GM23338 (cell line): ENCODE results near the gene ANAPC5. TPM values are rescaled to one million over a fixed set of nuclear protein-coding genes. Genes with fewer than 3 reads are reported as not detected.

Experiments
- ATAC-seq: fragments of 200-7000 bp; cut with Tn5 transposase; 3 replicates; pipeline ENCODE4 v1.9.1; 2020
- DNase-seq: peaks from one replicate; pipeline ENCODE4 v3.0.0-alpha.2; 2015; ENCODE audit warnings: low spot score
- H2AFZ ChIP-seq: fragments of 200-600 bp; sonication (generic); 2 replicates; pipeline ENCODE4 v1.8.0; 2016; ENCODE audit warnings: antibody characterized with exemption, mild to moderate bottlenecking, moderate library complexity
- H3F3A ChIP-seq: fragments of 200-600 bp; sonication (generic); replicated peaks from 2 replicates; pipeline ENCODE4 v1.8.0; 2017; ENCODE audit warnings: antibody characterized with exemption, mixed run types, low read depth
- H3K27ac ChIP-seq: fragments of 200-600 bp; sonication (generic); 2 replicates; pipeline ENCODE4 v1.6.1; 2016; ENCODE audit warnings: low read depth
- H3K27me3 ChIP-seq: fragments of 200-600 bp; sonication (generic); 2 replicates; pipeline ENCODE4 v1.8.0; 2016; ENCODE audit warnings: mild to moderate bottlenecking, mixed run types, moderate library complexity; ENCODE audit not compliant: insufficient read depth
- H3K36me3 ChIP-seq: fragments of 200-600 bp; sonication (generic); 2 replicates; pipeline ENCODE4 v1.8.0; 2016; ENCODE audit warnings: mild to moderate bottlenecking; ENCODE audit not compliant: insufficient read depth
- H3K4me1 ChIP-seq: fragments of 200-600 bp; sonication (generic); 2 replicates; pipeline ENCODE4 v1.8.0; 2016; ENCODE audit warnings: mild to moderate bottlenecking, moderate library complexity; ENCODE audit not compliant: insufficient read depth
- H3K4me2 ChIP-seq: fragments of 200-600 bp; sonication (generic); 2 replicates; pipeline ENCODE4 v1.7.1; 2017; ENCODE audit warnings: mixed run types
- H3K4me3 ChIP-seq: fragments of 200-600 bp; sonication (generic); 2 replicates; pipeline ENCODE4 v1.6.1; 2016; ENCODE audit warnings: mixed run types
- H3K79me2 ChIP-seq: fragments of 200-600 bp; sonication (generic); replicated peaks from 2 replicates; pipeline ENCODE4 v1.8.0; 2017; ENCODE audit warnings: mild to moderate bottlenecking; ENCODE audit not compliant: insufficient read depth
- H3K9me2 ChIP-seq: fragments of 200-600 bp; sonication (generic); 2 replicates; pipeline ENCODE4 v1.8.0; 2017; ENCODE audit not compliant: insufficient read depth
- H4K20me1 ChIP-seq: fragments of 200-600 bp; sonication (generic); replicated peaks from 2 replicates; pipeline ENCODE4 v1.8.0; 2017; ENCODE audit warnings: mild to moderate bottlenecking; ENCODE audit not compliant: insufficient read depth
- H3K27ac Mint-ChIP-seq: 2 replicates; pipeline ENCODE4 v1.8.0; 2020; ENCODE audit warnings: inconsistent platforms, mild to moderate bottlenecking, moderate library complexity, mixed read lengths
- H3K27me3 Mint-ChIP-seq: 3 replicates; pipeline ENCODE4 v1.8.0; 2022; ENCODE audit warnings: low read depth, mild to moderate bottlenecking, moderate library complexity, mixed read lengths, inconsistent platforms; ENCODE audit not compliant: insufficient read depth, poor library complexity
- H3K36me3 Mint-ChIP-seq: 3 replicates; pipeline ENCODE4 v1.8.0; 2021; ENCODE audit warnings: low read depth, mild to moderate bottlenecking, inconsistent platforms, moderate library complexity, mixed read lengths
- H3K4me1 Mint-ChIP-seq: 3 replicates; pipeline ENCODE4 v1.8.0; 2020; ENCODE audit warnings: mild to moderate bottlenecking, inconsistent platforms, mixed read lengths
- H3K4me3 Mint-ChIP-seq: 3 replicates; pipeline ENCODE4 v1.8.0; 2021; ENCODE audit warnings: moderate library complexity, mild to moderate bottlenecking, inconsistent platforms, mixed read lengths
- H3K9me3 Mint-ChIP-seq: 3 replicates; pipeline ENCODE4 v1.8.0; 2020; ENCODE audit warnings: moderate library complexity, mild to moderate bottlenecking, inconsistent platforms, mixed read lengths
- CREB1 ChIP-seq: fragments of 250-450 bp; sonication (Bioruptor Pico); IDR thresholded peaks from 2 replicates; pipeline ENCODE4 v1.5.0; 2020; ENCODE audit warnings: low read depth, mild to moderate bottlenecking, moderate library complexity
- EZH2 ChIP-seq: fragments of 200-600 bp; sonication (generic); IDR thresholded peaks from one replicate; pipeline ENCODE4 v1.8.0; 2017; ENCODE audit warnings: antibody characterized with exemption, mild to moderate bottlenecking, low read depth; ENCODE audit not compliant: unreplicated experiment
- EZH2phosphoT487 ChIP-seq: fragments of 200-600 bp; sonication (generic); IDR thresholded peaks from one replicate; pipeline ENCODE4 v1.8.1; 2018; ENCODE audit warnings: antibody characterized with exemption; ENCODE audit not compliant: unreplicated experiment
- JUNB ChIP-seq: IDR thresholded peaks from one replicate; pipeline ENCODE4 v1.6.1; 2016; ENCODE audit warnings: antibody characterized with exemption; ENCODE audit not compliant: unreplicated experiment
- NANOG ChIP-seq: IDR thresholded peaks from 2 replicates; pipeline ENCODE4 v1.6.1; 2016; ENCODE audit warnings: antibody characterized with exemption, borderline replicate concordance
- POLR2AphosphoS5 ChIP-seq: IDR thresholded peaks from 2 replicates; pipeline ENCODE4 v1.6.1; 2016; ENCODE audit warnings: antibody characterized with exemption, low read depth
- STAT1 ChIP-seq: IDR thresholded peaks from one replicate; pipeline ENCODE4 v1.6.1; 2016; ENCODE audit warnings: antibody characterized with exemption; ENCODE audit not compliant: unreplicated experiment
- ZNF114 ChIP-seq: fragments of 250-450 bp; sonication (Bioruptor Pico); IDR thresholded peaks from 2 replicates; pipeline ENCODE4 v1.5.0; 2020; ENCODE audit warnings: mild to moderate bottlenecking, moderate library complexity
- ZNF331 ChIP-seq: fragments of 250-450 bp; sonication (Bioruptor Pico); IDR thresholded peaks from 2 replicates; pipeline ENCODE4 v1.5.0; 2020; ENCODE audit warnings: low read depth, mild to moderate bottlenecking, moderate library complexity
- polyA plus RNA-seq: library from polyadenylated mRNA; unstranded; fragments of >200 nt; fragmentation: Nextera tagmentation; extraction: Ambion mirVana; gene quantifications from 2 replicates; pipeline ENCODE4 v1.2.1, GENCODE V29; 2016
- total RNA-seq: library from RNA; depleted of rRNA; stranded (reverse); fragments of >200 nt; shearing (Covaris generic); gene quantifications from 2 replicates; pipeline ENCODE4 v1.2.3, GENCODE V29; 2014
- TF ChIP-seq, protein P1 (sequence below), 2 experiments: fragments of 200-600 bp in 1 of 2; sonication (generic) in 1 of 2; conservative IDR thresholded peaks; 2 replicates each; pipeline versions ENCODE4 v1.5.1 to v1.6.1; 2016 to 2017; ENCODE audit warnings: antibody characterized with exemption in 2 of 2, low read depth in 2 of 2, mild to moderate bottlenecking in 2 of 2, moderate library complexity in 1 of 2
- TF ChIP-seq, protein P2 (sequence below): fragments of 250-450 bp; sonication (Bioruptor Pico); IDR thresholded peaks from 2 replicates; pipeline ENCODE4 v1.5.0; 2020; ENCODE audit warnings: mild to moderate bottlenecking, moderate library complexity

The ANAPC5 gene
- total and polyA plus RNA-seq, 2 experiments from 2014 or later = 65.9 to 125 TPM

- Mint-ChIP-seq H3K36me3 (peaks cover 13% of the 10 kb centered on the region), H3K4me1 (no peaks in the 10 kb centered on the region; the same call in 2 of the 3 replicates), H3K4me3 (no peak overlapping the region), H3K27ac (no peak overlapping the region), H3K9me3 (no peaks in the 10 kb centered on the region), H3K27me3 (peaks cover 1% of the 10 kb centered on the region)
- Histone ChIP-seq H3K4me2 (no peak overlapping the region), H3K27ac (no peak overlapping the region), H3K36me3 (no peaks in the 10 kb centered on the region), H3K4me3 (no peak overlapping the region), H2AFZ (no peak overlapping the region), H3K4me1 (no peaks in the 10 kb centered on the region), H3K27me3 (no peaks in the 10 kb centered on the region), H4K20me1 (no peaks in the 10 kb centered on the region), H3F3A (no peaks in the 10 kb centered on the region), H3K9me2 (no peaks in the 10 kb centered on the region), H3K79me2 (no peaks in the 10 kb centered on the region)
- no peak for DNase-seq
- TF ChIP-seq, protein P1, sequence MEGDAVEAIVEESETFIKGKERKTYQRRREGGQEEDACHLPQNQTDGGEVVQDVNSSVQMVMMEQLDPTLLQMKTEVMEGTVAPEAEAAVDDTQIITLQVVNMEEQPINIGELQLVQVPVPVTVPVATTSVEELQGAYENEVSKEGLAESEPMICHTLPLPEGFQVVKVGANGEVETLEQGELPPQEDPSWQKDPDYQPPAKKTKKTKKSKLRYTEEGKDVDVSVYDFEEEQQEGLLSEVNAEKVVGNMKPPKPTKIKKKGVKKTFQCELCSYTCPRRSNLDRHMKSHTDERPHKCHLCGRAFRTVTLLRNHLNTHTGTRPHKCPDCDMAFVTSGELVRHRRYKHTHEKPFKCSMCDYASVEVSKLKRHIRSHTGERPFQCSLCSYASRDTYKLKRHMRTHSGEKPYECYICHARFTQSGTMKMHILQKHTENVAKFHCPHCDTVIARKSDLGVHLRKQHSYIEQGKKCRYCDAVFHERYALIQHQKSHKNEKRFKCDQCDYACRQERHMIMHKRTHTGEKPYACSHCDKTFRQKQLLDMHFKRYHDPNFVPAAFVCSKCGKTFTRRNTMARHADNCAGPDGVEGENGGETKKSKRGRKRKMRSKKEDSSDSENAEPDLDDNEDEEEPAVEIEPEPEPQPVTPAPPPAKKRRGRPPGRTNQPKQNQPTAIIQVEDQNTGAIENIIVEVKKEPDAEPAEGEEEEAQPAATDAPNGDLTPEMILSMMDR (conservative IDR thresholded peaks at IDR 0.05; ENCODE audit: low read depth in 2 of 2) = no peak
- TF ChIP-seq EZH2phosphoT487 = no peak
- no peak for ATAC-seq
These were observed 47.9 kb downstream of the ANAPC5 start for GRCh38 chr12:121304306-121304705.

DNA sequence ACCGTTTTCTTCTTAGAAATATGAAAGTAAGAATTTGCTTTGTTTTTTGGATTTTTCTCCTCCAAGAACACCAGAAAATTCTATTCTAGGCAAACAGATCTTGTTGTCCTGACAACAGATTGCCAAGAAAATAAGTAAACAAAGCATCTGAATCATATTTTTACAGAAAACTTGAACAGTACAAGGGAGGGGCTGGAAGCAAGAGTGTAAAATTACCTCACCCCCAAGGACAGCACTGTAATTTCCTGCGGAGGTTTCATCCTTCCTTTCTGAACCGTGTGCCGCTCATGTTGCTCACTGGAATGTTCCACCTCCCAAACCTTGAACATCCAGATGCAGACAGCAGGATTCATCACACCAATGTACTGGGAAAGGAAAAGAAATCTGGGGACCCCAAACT, 50.3 kb downstream of the ANAPC5 start:
- no peak overlapping the region for H3K4me3 ChIP-seq
- Mint-ChIP-seq H3K9me3 (no peaks in the 10 kb centered on the region), H3K4me1 (no peaks in the 10 kb centered on the region; the same call in 2 of the 3 replicates), H3K27ac (no peak overlapping the region), H3K4me3 (no peak overlapping the region), H3K27me3 (peaks cover 7% of the 10 kb centered on the region), H3K36me3 (no peaks in the 10 kb centered on the region)
- peak overlapping the region; percentile 72; the same call in 1 of the 2 replicates for H2AFZ ChIP-seq
- H3F3A ChIP-seq = peaks cover 3% of the 10 kb centered on the region; the same call in 1 of the 2 replicates
- no peaks in the 10 kb centered on the region for H3K36me3 ChIP-seq
- H4K20me1 ChIP-seq = no peaks in the 10 kb centered on the region
- no peak for DNase-seq
- no peaks in the 10 kb centered on the region for H3K79me2 ChIP-seq
- no peak overlapping the region for H3K27ac ChIP-seq
- ATAC-seq = no peak
- H3K4me1 ChIP-seq = no peaks in the 10 kb centered on the region
- no peaks in the 10 kb centered on the region for H3K9me2 ChIP-seq
- H3K4me2 ChIP-seq = no peak overlapping the region
- H3K27me3 ChIP-seq = no peaks in the 10 kb centered on the region
- TF ChIP-seq POLR2AphosphoS5 (no peak), EZH2phosphoT487 (no peak), CREB1 (CRISPR knock-in tag) (no peak), NANOG (no peak), ZNF331 (no peak), STAT1 (no peak), JUNB (no peak), EZH2 (no peak), ZNF114 (no peak)
- TF ChIP-seq, protein P1 (conservative IDR thresholded peaks at IDR 0.05; ENCODE audit: low read depth in 2 of 2) = no peak
- TF ChIP-seq, protein P2, sequence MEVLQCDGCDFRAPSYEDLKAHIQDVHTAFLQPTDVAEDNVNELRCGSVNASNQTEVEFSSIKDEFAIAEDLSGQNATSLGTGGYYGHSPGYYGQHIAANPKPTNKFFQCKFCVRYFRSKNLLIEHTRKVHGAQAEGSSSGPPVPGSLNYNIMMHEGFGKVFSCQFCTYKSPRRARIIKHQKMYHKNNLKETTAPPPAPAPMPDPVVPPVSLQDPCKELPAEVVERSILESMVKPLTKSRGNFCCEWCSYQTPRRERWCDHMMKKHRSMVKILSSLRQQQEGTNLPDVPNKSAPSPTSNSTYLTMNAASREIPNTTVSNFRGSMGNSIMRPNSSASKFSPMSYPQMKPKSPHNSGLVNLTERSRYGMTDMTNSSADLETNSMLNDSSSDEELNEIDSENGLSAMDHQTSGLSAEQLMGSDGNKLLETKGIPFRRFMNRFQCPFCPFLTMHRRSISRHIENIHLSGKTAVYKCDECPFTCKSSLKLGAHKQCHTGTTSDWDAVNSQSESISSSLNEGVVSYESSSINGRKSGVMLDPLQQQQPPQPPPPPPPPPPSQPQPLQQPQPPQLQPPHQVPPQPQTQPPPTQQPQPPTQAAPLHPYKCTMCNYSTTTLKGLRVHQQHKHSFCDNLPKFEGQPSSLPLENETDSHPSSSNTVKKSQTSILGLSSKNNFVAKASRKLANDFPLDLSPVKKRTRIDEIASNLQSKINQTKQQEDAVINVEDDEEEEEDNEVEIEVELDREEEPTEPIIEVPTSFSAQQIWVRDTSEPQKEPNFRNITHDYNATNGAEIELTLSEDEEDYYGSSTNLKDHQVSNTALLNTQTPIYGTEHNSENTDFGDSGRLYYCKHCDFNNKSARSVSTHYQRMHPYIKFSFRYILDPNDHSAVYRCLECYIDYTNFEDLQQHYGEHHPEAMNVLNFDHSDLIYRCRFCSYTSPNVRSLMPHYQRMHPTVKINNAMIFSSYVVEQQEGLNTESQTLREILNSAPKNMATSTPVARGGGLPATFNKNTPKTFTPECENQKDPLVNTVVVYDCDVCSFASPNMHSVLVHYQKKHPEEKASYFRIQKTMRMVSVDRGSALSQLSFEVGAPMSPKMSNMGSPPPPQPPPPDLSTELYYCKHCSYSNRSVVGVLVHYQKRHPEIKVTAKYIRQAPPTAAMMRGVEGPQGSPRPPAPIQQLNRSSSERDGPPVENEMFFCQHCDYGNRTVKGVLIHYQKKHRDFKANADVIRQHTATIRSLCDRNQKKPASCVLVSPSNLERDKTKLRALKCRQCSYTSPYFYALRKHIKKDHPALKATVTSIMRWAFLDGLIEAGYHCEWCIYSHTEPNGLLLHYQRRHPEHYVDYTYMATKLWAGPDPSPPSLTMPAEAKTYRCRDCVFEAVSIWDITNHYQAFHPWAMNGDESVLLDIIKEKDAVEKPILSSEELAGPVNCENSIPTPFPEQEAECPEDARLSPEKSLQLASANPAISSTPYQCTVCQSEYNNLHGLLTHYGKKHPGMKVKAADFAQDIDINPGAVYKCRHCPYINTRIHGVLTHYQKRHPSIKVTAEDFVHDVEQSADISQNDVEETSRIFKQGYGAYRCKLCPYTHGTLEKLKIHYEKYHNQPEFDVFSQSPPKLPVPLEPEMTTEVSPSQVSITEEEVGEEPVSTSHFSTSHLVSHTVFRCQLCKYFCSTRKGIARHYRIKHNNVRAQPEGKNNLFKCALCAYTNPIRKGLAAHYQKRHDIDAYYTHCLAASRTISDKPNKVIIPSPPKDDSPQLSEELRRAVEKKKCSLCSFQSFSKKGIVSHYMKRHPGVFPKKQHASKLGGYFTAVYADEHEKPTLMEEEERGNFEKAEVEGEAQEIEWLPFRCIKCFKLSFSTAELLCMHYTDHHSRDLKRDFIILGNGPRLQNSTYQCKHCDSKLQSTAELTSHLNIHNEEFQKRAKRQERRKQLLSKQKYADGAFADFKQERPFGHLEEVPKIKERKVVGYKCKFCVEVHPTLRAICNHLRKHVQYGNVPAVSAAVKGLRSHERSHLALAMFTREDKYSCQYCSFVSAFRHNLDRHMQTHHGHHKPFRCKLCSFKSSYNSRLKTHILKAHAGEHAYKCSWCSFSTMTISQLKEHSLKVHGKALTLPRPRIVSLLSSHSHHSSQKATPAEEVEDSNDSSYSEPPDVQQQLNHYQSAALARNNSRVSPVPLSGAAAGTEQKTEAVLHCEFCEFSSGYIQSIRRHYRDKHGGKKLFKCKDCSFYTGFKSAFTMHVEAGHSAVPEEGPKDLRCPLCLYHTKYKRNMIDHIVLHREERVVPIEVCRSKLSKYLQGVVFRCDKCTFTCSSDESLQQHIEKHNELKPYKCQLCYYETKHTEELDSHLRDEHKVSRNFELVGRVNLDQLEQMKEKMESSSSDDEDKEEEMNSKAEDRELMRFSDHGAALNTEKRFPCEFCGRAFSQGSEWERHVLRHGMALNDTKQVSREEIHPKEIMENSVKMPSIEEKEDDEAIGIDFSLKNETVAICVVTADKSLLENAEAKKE (CRISPR knock-in tag) = no peak
